Hematopoietic multipotent progenitor cell treated with erythropoietin and hydrocortisone succinate and interleukin-3 and kit ligand, for 15 days (in vitro differentiated cells): ENCODE results near the gene EGFR.

Experiments
- DNase-seq: peaks from one replicate; pipeline ENCODE4 v3.0.0-alpha.2; 2015; ENCODE audit warnings: low spot score

Gene EGFR

DNA sequence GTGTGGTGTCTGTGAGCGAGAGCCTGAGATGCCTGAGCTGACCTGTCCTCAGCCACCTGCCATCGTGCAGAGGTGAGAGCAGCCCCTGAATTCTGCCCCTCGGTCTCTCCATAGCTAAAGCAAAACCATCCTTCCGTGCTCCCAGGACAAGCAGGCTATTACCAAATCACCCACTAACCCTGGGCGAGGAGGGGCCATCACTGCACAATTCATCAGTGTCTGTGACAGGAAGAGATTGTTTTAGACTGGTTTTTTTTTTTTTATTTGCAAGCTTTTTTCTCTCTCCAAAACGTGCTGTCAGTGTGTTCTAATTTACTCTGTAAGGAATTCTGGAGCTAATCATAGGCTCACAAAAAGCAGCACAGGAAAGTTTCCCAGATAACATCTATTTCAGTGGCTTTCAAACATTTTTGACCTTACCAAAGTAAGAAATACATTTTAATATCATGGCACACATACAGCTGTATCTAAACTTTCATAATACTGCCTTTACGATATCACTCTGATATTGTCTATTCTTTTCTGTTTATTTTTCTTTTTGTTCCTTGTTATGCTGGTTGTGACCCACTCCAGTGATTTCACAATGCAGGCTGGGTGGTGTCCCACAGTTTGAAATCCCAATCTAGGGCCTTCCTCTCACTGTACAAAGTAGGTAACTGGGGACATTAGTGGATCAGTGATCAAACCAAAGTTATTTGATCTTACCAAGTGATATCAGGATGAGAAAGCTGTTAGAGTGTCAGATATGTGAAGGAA, 62.8 kb downstream of the EGFR start:
- no peak for DNase-seq

DNA sequence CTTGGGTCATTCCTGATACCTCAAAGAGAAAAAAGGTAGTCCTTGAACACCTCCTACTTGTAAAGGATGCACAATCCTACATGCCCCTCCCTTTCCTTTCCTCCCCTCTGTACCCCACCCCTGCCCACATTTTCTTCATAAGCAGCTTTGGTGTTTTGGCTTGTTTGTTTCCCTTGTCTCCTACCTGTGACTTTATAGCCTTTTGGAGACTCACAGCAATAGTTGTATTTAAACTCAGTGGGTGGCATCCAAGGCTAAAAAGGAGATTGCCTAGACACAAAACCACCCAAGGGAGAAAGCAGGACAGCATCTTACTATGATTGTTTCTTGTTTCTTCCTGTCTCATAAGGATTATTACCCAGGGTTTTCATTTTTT, 63.4 kb downstream of the EGFR start:
- no peak for DNase-seq

DNA sequence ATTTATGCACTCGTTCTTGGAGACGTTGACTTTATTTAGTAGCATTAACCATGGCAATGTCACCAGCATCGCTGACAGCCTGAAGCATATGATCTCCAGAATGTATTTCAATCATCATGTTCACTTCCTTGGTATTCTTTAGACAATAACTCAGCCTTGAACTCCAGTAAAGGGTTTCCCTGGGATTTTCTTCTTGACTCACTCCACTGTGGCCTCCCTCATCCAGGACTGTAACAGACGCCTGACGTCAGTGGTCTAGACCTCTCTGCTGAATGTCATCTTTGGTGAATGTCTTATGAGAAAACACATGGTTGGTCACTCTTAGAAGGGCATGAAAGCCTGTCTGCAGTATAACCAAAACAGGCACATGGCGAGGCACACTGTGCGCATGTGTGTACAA, 64.4 kb downstream of the EGFR start:
- no peak for DNase-seq

DNA sequence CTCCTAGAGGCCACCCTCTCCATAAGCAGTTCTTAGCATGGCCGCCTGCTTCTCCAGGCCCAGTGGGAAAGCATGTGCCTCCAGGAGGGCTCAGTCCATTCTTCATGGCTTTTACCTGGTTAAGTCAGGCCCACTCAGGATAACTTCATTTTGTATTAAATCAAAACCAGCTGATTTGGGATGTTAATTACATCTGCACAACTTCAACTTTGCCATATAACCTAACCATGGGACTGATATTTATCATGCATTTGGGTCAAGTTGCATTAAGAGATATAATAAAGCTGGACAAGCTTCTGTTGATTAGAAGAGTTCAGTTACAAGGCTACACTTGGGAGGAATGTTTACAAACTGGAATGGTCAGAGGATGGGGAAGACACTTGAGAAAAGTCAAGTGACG, 65.5 kb downstream of the EGFR start:
- no peak for DNase-seq

DNA sequence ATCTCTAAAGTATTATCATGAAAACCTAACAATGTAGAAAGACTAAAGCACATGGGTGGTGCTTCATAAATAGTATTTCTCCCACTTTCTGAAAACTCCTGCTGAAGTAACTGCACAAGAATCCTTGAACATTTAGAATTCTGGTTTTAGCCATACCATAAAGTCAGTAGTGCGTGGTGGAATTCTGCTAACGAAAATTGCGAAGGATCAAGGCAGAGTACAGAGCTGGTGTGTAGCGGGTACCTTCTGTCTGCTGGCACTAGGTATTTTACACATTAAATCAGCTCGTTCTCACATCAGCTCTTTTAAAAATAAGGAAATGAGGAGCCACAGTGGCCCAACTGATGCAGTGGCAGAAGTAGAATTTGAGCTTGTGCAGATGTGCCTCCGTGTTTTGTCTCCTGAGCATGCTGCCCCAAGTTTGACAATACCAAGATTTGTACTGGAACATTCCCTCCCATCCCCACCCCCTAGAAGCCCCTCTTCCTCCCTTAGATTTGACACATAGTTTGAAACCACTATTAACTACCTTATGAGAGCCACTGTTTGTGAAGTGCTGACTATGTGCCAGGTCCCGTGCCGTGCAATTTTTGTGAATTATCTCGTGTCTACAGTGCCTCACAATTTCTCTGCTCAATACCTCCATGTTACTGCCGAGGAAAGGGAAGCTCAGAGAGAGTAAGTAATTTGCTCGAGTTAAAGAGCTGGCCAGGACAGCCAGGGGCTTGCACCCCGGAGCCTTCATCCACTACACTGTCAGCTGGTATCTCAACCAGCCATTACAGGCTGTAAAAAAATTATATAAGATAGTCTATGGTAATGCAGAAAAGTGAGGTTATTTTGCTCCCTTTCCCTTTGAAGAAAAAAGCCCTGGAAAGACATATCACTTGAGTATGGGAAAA, 66.9 kb downstream of the EGFR start:
- DNase-seq = no peak

DNA sequence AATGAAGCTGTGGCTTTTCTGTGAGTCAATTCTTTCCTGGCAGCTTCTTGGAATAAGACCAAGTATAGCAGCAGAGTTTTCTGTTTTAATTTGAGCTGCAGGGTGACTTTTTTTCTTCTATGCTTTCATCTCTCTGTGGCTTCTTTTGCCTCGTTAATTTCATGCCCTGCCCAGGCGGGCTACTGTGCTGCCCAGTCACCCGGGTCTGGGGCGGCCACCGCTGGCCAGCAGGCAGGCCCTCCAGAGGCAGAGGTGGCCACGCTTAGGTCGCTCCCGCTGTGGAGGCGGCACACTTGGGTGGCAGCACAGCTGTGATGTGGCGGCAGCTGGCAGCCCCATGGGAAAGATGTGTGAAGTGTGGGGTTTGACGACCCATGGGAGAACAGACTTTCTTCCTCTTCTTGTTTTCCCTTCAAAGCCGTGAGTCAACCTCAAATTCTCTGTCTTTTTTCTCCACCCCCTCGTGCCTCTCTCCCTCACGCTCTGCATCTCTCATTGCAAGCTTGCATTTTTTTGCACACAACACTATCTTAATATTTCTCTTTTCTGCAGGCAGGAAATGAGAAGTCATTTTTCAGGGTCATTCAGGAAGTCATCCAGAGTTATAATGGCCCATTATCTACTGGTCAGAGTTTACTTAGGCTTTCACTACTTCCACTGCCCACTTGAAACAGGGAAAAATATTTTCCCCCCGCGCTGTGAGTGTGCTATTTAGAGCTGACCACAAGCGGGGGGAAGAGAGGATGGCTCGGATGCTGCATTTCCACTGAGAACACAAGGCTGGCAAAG, 67.8 kb downstream of the EGFR start:
- no peak for DNase-seq

DNA sequence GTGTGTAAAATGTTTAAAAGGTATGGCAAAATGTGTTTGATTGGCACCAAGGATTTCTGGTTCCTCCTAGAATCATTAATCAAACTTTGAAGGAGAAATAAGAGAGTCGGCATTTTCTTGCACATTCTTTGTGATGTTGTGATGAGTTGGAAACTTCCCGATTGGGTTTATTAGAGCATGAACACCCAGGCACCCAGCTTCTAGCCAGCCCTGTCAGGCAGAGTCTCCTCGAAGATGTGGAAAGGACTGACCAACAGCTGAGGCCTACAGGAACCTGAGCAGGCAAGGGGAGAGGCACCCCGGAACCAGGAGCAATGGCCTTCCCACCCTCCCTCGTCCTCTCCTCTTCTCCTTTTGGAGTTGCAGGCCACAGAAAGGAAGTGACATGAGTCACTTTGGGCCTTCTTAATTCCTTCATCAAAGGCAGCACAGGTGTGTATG, 68.7 kb downstream of the EGFR start:
- no peak for DNase-seq

DNA sequence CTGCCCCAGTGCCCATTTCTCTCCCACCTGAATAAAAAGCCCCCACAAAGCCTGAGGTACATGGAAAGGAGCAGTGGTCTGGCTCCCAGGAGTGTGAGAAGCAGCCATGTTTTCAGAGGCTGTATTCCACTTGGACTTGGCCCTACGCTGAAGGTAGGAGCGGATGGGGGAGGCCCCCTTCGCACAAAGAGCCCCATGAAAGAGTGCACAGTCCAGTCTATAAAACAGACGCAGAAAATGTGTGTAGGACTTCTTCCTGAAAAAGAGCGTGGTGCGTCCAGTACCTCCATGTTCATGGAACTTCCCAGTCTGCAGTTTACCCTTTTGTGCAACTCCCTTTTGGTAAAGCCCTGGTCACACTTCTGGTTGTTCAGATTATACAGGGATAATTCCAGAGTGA, 69.3 kb downstream of the EGFR start:
- no peak for DNase-seq

DNA sequence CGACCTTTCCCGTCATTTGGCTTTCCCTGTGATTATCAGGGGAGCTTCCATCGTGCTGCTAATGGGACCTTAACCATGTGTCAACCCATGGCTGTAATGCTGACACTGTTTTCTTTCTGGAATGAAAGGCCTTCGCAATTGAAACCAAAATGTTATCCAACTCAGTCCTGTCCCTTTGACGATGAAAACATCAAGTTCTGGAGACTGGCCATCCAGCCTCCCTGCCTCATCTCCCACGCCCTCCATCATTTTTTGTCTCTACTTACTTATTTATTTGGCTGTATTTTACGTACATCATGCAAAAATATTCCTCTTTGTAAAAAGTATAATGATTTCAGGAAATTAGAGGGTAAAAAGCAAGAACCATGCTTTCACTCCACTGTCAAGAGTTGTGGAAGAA, 69.8 kb downstream of the EGFR start:
- no peak for DNase-seq

DNA sequence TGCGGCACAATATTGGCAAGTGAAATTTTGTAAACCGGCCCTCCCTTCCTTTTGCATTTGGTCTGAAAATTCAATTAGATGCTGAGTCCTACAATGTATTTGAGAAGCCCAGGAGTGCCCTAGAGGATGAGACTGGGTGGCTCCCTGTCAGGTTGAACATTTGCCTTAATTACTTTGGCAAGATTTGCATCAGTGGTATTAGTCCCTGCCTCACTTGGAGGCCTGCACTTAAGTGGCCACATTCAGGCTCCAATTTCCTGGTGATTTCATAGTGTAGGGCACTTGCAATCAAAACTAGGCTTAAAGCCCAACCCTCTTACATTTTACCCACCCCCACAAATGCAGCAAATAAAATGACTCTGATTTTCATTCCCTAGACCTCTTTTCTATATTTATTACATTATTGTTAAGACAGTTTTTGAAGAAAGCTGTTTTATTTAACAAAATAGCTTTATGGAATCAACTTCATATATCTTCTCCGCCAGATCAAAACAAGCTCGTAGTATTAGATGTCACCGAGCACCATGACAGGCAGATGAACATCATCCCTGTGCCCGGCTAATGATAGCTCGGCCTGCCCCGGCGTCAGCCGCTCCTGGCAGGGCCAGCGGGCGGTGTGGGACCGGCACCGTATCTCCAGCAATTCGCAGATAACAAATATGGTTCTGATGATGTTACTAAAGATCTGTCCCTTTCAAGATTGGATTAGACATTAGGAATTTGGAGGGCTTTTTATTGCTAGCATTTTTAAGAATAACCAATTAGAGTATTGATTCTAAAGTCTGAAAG, 73.6 kb downstream of the EGFR start:
- no peak for DNase-seq

DNA sequence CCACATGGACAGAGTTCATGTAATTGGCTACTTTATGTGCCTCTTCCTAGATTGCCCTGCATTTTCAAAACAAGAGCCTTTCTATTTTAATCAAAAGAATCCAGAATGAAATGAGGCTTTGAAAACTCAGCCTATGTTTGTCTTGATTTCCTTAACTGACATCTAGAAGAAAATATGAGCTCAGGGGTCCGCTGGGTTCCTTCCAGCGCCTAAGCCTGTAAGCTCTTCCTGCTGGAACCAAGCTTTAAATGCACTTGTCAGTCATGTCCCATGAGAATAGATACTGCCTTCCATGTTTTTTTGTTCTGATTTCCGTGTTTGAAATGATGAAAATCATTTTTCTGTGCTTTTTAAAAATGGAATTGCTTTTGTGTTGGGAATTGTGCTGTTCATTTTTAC, 74.2 kb downstream of the EGFR start:
- no peak for DNase-seq

DNA sequence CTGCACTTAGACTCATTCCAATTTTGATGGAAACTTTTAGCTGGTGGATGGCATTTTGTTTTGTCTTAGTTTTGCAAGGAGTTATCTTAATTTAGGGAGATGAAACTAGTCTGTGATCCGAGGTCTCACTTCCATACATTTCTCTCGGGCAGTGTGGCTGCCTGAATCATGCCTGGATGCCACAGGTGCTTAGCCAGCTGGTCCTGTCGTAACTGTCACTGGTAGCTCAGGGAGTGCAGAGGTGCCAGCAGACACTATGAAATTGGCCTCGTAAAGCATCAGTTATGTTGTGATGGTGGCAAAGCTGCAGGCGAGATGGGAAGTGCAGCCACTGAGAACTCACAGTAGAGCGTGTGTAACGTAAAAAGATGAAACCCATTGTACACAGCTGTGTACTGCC, 74.9 kb downstream of the EGFR start:
- DNase-seq = no peak

DNA sequence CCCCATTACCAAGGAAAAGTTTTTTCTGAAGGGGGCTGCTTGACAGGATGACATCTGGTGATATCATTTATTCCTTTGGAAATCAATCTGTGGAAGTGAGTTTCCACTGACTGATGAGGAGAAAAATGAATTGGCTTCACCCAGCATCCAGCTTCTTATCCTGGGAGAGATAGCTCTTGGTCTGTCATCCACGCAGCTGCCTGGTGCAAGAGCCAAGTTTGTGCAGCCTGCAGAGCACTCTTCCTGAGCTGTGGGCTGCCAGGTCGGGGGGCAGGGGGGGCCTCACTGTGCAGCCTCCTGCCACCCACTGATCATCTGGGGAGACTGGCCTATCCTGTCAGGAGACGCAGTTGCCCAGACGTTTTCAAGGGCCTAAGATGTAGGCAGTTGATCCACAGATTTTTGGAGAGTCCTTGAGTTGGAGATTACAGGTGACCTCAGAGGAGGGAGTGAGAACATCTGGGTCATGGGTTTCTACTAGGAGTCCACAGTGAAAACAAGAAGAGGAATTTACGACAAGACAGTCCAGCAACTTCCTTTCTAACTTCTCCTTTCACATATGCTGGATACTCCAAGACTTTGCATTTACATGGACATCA, 75.4 kb downstream of the EGFR start:
- DNase-seq = no peak

DNA sequence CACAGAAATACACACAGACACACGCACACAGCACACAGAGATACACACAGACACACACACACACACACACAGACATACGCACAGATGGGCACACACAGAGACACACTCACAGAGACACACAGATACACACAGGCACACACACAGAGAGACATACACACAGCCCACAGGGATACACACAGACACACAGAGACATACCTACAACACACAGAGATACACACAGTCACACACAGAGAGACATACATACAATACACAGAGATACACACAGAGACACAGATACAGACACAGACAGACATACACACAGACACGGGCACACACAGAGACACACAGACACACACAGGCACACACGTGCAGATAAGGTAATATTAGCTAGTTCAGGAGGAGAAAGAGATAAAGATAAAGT, 76.9 kb downstream of the EGFR start:
- no peak for DNase-seq

DNA sequence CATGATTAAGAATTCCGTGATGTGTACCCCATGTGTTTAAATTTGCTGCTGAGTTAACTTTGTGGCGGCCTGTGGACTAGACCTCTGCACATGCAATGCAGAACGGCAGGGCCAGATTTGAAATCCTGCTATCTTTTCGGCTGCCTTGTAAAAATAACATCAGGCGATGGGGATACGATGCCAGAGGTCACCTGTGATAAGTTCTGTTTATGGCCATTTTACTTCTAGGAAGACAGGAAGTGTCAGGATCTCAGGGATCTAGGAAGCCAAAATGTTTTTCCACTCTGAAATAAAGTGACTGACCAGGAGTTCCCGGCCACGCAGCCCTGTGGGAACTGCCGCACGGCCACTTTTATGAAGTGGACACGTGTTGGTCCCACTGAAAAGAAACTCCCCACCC, 77.5 kb downstream of the EGFR start:
- DNase-seq = no peak

DNA sequence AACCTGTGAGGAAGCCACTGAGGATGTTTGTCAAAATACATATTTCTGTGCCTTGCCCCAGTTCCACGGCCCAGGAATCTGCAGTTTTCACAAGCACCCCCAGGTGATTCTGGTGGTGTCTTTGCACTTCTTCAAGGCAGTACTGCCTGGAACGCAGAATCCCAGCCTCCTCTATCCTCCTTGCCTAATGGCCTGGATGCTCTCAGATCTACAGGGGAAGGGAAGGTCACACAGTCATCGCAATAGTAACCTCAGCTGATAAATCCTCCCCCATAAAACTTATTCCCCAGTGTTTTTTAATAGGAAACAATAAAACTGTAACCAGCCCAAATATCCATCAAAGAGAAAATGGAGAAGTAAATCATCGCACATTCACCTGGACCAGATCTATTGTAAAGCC, 78.3 kb downstream of the EGFR start:
- no peak for DNase-seq

DNA sequence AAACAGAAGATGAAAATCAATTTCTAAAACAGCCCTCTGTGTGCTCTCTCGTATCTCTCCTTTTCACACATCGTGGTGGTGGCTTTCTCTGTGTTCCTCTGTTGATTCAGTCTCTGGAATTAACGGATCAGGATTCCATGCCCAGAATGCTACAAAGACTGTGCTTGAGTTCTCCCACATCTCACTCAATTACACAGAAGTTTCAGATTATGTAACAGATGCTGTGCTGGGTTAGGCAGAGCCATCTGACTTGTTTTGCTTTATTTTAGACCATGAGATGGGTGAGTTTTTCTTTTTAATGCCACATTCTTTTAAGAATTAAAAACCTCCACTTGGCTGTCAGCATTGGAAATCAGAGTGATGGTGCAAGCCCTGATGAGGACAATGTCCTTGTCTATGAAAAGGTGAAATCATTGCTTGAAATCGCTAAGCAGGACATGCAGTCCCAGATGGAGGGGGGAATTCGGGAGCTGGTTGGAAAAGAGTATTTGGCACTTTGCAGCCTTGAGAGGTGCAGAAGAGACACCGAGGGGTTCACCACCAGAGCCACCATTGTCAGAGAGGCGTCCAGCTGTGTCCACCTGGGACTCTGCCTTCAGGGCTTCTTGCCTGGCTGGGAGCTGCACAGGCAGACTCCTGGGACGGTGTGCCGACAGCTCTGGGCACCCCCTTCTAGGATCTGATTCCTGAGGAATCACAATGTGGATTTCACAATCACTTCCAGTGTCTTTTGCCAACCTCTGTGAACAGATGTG, 80.4 kb downstream of the EGFR start:
- no peak for DNase-seq

DNA sequence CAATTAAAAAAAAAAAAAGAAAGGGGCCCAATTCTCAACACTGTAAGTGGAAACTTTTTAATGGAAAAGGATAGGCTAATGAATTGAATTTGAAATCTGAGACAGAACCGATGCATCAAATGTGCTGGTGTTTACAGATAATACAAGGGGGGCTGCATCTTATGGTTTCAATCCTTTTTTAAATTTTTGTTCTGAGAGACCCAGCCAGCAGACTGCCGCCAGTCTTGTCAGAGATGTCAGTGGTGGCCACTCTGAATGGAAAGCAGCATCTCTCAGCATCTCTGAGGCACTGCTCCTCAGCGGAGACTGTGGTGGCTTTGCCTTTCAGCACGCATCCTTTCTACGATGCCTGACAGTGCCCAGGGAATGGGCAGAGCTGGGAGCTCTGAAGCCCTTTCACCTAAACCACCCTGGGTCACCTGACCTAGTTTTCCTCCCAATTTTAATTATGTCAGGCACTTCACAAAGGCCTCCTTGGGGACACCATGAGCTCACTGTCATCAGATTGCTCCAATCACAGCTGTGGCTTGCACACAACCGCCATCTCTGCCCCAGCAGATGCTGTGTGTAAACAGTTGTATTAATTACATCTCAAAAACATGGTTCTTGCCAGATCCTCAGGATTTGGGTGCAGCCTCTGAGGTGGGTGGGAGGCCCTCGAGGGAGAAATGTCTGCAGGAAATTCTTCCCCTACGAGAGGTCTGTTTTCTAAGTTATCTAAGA, 81.2 kb downstream of the EGFR start:
- DNase-seq = no peak

DNA sequence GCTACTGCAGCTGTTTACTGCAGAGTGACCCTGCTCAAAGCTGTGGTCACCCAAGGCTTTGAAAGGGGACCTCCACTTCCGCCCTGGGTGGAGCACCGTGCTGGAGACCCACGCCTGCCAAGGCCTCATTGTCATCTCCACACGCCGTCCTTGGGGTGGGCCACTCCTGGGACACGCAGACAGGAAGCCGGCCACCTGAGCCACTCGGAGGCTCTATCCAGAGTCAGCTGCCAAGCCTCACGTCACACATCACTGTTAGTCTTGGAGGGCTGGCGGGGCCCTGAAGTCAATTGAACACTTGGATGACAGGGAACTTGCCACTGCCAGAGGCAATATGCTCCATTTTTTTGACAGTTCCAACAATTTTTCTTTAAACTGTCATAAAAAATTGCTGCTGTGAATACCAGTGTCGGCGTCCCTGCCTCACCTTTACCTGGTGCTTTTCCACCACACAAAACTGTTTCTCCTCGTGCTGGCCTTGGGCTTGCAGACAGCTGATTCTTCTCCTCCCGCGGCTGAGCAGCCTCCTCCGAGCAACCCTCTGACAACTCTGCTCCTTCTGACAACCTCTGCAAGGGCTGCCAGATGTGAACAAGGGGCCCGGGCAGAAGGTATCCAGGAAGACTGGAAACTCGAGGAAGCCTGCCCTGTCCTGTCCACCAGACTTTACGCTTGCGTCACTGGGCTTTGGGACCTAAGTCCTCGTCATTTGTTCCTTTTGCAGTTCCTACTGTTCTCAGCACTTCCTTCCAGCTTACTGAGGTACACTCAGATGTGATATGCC, 81.9 kb downstream of the EGFR start:
- DNase-seq = no peak
